ENCODE data around the gene FOS.

GRCh38 chr14:75294649-75295033 is 16.0 kb downstream of the FOS start:
- TF ChIP-seq PATZ1 (CRISPR knock-in tag; IDR thresholded peaks at IDR 0.05; ENCODE audit: borderline replicate concordance) (no peak), ESRRG (CRISPR knock-in tag; IDR thresholded peaks at IDR 0.05) (no peak), ZFP3 (CRISPR knock-in tag; IDR thresholded peaks at IDR 0.05) (no peak), RARB (CRISPR knock-in tag; IDR thresholded peaks at IDR 0.05) (no peak), ISL1 (CRISPR knock-in tag; IDR thresholded peaks at IDR 0.05) (no peak), CSRNP3 (CRISPR knock-in tag; IDR thresholded peaks at IDR 0.05) (no peak), OSR1 (CRISPR knock-in tag; IDR thresholded peaks at IDR 0.05) (no peak), ZFP30 (CRISPR knock-in tag; IDR thresholded peaks at IDR 0.05) (no peak), SNAI2 (CRISPR knock-in tag; IDR thresholded peaks at IDR 0.05) (no peak), ZNF70 (CRISPR knock-in tag; IDR thresholded peaks at IDR 0.05) (no peak)
- TF ChIP-seq, protein P1, sequence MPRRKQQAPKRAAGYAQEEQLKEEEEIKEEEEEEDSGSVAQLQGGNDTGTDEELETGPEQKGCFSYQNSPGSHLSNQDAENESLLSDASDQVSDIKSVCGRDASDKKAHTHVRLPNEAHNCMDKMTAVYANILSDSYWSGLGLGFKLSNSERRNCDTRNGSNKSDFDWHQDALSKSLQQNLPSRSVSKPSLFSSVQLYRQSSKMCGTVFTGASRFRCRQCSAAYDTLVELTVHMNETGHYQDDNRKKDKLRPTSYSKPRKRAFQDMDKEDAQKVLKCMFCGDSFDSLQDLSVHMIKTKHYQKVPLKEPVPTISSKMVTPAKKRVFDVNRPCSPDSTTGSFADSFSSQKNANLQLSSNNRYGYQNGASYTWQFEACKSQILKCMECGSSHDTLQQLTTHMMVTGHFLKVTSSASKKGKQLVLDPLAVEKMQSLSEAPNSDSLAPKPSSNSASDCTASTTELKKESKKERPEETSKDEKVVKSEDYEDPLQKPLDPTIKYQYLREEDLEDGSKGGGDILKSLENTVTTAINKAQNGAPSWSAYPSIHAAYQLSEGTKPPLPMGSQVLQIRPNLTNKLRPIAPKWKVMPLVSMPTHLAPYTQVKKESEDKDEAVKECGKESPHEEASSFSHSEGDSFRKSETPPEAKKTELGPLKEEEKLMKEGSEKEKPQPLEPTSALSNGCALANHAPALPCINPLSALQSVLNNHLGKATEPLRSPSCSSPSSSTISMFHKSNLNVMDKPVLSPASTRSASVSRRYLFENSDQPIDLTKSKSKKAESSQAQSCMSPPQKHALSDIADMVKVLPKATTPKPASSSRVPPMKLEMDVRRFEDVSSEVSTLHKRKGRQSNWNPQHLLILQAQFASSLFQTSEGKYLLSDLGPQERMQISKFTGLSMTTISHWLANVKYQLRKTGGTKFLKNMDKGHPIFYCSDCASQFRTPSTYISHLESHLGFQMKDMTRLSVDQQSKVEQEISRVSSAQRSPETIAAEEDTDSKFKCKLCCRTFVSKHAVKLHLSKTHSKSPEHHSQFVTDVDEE (CRISPR knock-in tag; IDR thresholded peaks at IDR 0.05): no peak
- TF ChIP-seq, protein P2, sequence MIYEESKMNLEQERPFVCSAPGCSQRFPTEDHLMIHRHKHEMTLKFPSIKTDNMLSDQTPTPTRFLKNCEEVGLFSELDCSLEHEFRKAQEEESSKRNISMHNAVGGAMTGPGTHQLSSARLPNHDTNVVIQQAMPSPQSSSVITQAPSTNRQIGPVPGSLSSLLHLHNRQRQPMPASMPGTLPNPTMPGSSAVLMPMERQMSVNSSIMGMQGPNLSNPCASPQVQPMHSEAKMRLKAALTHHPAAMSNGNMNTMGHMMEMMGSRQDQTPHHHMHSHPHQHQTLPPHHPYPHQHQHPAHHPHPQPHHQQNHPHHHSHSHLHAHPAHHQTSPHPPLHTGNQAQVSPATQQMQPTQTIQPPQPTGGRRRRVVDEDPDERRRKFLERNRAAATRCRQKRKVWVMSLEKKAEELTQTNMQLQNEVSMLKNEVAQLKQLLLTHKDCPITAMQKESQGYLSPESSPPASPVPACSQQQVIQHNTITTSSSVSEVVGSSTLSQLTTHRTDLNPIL (CRISPR knock-in tag; IDR thresholded peaks at IDR 0.05; ENCODE audit: low read depth): no peak

All from SK-N-SH treated with all-trans-retinoic acid at 6 μM for 48 hours (cell line).